Muscle of leg (tissue), 16 donors: ENCODE measurements around the gene CZIB. TPM values are rescaled to one million over a fixed set of nuclear protein-coding genes. Genes with fewer than 3 reads are reported as not detected.
A peak's percentile ranks its signal among the peaks of the same experiment; 100 is the strongest.

ENCODE experiments used
- DNase-seq: peaks from one replicate; pipeline ENCODE4 v3.0.0; 2013
- H3K27ac ChIP-seq: one replicate; pipeline ENCODE4 v1.5.1; 2013; ENCODE audit warnings: mild to moderate bottlenecking, low read length, control low read depth
- H3K27me3 ChIP-seq: one replicate; pipeline ENCODE4 v1.6.1; 2013; ENCODE audit warnings: low read length; ENCODE audit not compliant: control insufficient read depth, insufficient read depth
- H3K36me3 ChIP-seq: one replicate; pipeline ENCODE4 v1.6.1; 2013; ENCODE audit warnings: low read length; ENCODE audit not compliant: control insufficient read depth, insufficient read depth
- H3K4me1 ChIP-seq: one replicate; pipeline ENCODE4 v1.6.1; 2013; ENCODE audit warnings: low read length; ENCODE audit not compliant: control insufficient read depth, insufficient read depth
- H3K4me3 ChIP-seq: one replicate; pipeline ENCODE4 v1.5.1; 2013; ENCODE audit warnings: low read length, control low read depth
- H3K9me3 ChIP-seq: replicated peaks from 2 replicates; pipeline ENCODE4 v1.6.1; 2013; ENCODE audit warnings: low read depth, low read length; ENCODE audit not compliant: control insufficient read depth
- WGBS: methylation state at CpG from one replicate; pipeline ENCODE4 v1.1.5; 2013; ENCODE audit warnings: missing lambda C conversion rate; ENCODE audit not compliant: insufficient coverage; 5-methylcytosine and 5-hydroxymethylcytosine counted together
- long read RNA-seq, 11 donors: transcript quantifications; one replicate each; lab custom pipeline, GENCODE V29; 2026
- polyA plus RNA-seq, 8 donors: library from polyadenylated mRNA; unstranded; fragments of 120-200 nt; gene quantifications; one replicate each; pipeline versions ENCODE4 v1.2.1 to v1.2.3, GENCODE V29; 2013; ENCODE audit warnings: inconsistent platforms in 1 of 8, low replicate concordance in 1 of 8; ENCODE audit not compliant: insufficient read length in 8 of 8, insufficient read depth in 1 of 8
- total RNA-seq: library from RNA; stranded (reverse); fragments of 120-200 nt; gene quantifications from one replicate; pipeline ENCODE4 v1.2.4, GENCODE V29; 2013

Gene CZIB
- total RNA-seq: 73.6 TPM
- polyA plus RNA-seq: 10 to 100 TPM; 59.3 to 78.6 (median 70.6) TPM
- long read RNA-seq, donor 1, transcript C1orf123-201 (8 exons, 1,085 nt): major isoform, 9 of 11 reads
- long read RNA-seq, donor 1, partial matches to known transcripts: 0 of 11 reads
- long read RNA-seq, donor 1, other reads (novel, unspliced or antisense): 0 of 11 reads
- long read RNA-seq, donor 2, partial matches to known transcripts: 0 of 2 reads
- long read RNA-seq, donor 2, other reads (novel, unspliced or antisense): 0 of 2 reads
- long read RNA-seq, donor 3, transcript C1orf123-201 (8 exons, 1,085 nt): major isoform, 14 of 22 reads
- long read RNA-seq, donor 3, partial matches to known transcripts: 0 of 22 reads
- long read RNA-seq, donor 3, other reads (novel, unspliced or antisense): 0 of 22 reads
- long read RNA-seq, donor 4, transcript C1orf123-201 (8 exons, 1,085 nt): major isoform, 11 of 15 reads
- long read RNA-seq, donor 4, partial matches to known transcripts: 0 of 15 reads
- long read RNA-seq, donor 4, other reads (novel, unspliced or antisense): 0 of 15 reads
- long read RNA-seq, donor 5, transcript C1orf123-201 (8 exons, 1,085 nt): major isoform, 28 of 62 reads
- long read RNA-seq, donor 5, transcript C1orf123-202 (7 exons, 1,009 nt): minor isoform, 10 of 62 reads
- long read RNA-seq, donor 5, partial matches to known transcripts: 15 of 62 reads
- long read RNA-seq, donor 5, other reads (novel, unspliced or antisense): 0 of 62 reads
- long read RNA-seq, donor 6, transcript C1orf123-203 (2 exons, 841 nt): minor isoform, 5 of 48 reads
- long read RNA-seq, donor 6, transcript C1orf123-202 (7 exons, 1,009 nt): minor isoform, 6 of 48 reads
- long read RNA-seq, donor 6, transcript C1orf123-201 (8 exons, 1,085 nt): major isoform, 23 of 48 reads
- long read RNA-seq, donor 6, partial matches to known transcripts: 6 of 48 reads
- long read RNA-seq, donor 6, other reads (novel, unspliced or antisense): 0 of 48 reads
- long read RNA-seq, donor 7, transcript C1orf123-201 (8 exons, 1,085 nt): major isoform, 15 of 25 reads
- long read RNA-seq, donor 7, partial matches to known transcripts: 5 of 25 reads
- long read RNA-seq, donor 7, other reads (novel, unspliced or antisense): 0 of 25 reads
- long read RNA-seq, donor 8, transcript C1orf123-201 (8 exons, 1,085 nt): major isoform, 5 of 12 reads
- long read RNA-seq, donor 8, partial matches to known transcripts: 0 of 12 reads
- long read RNA-seq, donor 8, other reads (novel, unspliced or antisense): 0 of 12 reads
- long read RNA-seq, donor 9, transcript C1orf123-201 (8 exons, 1,085 nt): major isoform, 13 of 22 reads
- long read RNA-seq, donor 9, partial matches to known transcripts: 0 of 22 reads
- long read RNA-seq, donor 9, other reads (novel, unspliced or antisense): 0 of 22 reads
- long read RNA-seq, donor 10, transcript C1orf123-202 (7 exons, 1,009 nt): minor isoform, 5 of 41 reads
- long read RNA-seq, donor 10, transcript C1orf123-203 (2 exons, 841 nt): minor isoform, 6 of 41 reads
- long read RNA-seq, donor 10, transcript C1orf123-201 (8 exons, 1,085 nt): major isoform, 17 of 41 reads
- long read RNA-seq, donor 10, partial matches to known transcripts: 5 of 41 reads
- long read RNA-seq, donor 10, other reads (novel, unspliced or antisense): 0 of 41 reads
- long read RNA-seq, donor 11, transcript C1orf123-201 (8 exons, 1,085 nt): major isoform, 16 of 25 reads
- long read RNA-seq, donor 11, partial matches to known transcripts: 0 of 25 reads
- long read RNA-seq, donor 11, other reads (novel, unspliced or antisense): 0 of 25 reads

DNA sequence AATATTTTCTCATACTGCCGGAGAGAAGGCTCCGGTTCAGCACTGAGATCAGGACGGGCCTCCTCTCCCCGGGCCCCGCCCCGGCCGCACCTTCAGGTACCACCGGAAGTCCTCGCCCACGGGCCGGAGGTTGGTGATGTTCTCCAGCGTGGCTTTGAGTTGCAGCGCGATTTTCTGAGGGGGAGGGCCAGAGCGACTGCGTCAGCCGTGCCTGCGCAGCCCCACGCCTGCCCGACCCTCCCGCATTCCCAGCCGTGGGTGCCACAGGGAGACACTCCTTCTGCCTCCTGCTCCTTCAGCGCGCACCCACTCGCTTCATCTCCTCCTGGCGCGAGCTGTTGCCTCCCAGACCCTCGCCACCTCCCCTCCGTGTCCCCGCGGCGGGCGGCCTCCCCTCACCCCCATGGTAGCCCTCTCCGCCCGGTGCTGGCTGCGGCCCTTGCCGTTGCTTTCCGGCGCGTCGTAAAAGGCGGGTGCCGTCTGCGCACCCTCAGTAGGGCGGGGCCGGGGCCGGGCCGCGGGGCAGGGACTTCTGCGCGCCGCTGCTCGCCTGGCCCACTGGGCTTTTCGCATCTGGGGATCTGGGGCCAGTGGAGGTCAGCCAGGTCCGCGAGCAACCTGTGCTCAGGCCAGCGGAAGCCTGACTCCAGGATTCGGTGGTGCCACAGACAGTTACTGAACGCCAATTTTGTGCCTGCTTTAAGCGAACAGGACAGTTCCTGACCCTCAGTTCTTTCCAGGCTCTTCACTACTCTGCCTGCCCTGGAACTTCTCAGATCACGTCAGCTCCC, at the start of gene CZIB:
TSS of gene CZIB (minus strand) at position 464 of the 791 bp plus-strand sequence. CDS start at position 405, 59 bp downstream.
- H3K27me3 ChIP-seq: no peaks in the 10 kb centered on the region
- H3K36me3 ChIP-seq: peaks cover 29% of the 10 kb centered on the region
- peak within 1 kb of the TSS; percentile 95 for H3K27ac ChIP-seq
- H3K9me3 ChIP-seq: no peaks in the 10 kb centered on the region
- WGBS: under 1% methylated on average over 60 of the region's 61 CpGs
- H3K4me3 ChIP-seq: peak within 1 kb of the TSS; percentile 82
- DNase-seq: peak; percentile 97
- H3K4me1 ChIP-seq: peaks cover 15% of the 10 kb centered on the region

GRCh38 chr1:53270107-53270506, 49.7 kb upstream of the CZIB start:
- Histone ChIP-seq H3K9me3 (no peaks in the 10 kb centered on the region), H3K4me1 (no peaks in the 10 kb centered on the region), H3K27me3 (no peaks in the 10 kb centered on the region), H3K27ac (no peak overlapping the region), H3K4me3 (no peak overlapping the region), H3K36me3 (peaks cover 4% of the 10 kb centered on the region)
- WGBS: no CpG with 5 or more reads among the region's 1 CpG
- no peak for DNase-seq

DNA sequence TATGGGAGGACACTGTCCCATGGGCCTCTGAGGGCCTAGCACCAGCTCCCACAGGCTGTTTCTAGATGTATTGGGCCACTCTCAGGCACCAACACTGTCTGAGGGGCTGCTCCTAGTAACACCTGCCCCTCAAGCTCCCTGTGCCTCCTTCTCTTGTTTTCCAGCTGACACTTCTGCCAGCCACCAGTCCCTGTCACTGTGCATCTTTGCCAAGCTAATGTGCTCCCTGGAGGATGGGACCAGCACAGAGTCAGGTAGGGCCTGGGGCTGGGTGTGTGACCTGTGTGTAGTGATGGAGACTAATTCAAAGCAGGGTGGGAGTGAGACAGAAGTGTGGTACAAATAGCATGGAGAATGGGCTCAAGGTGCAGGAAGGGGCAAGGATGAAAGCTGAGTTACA, 47.3 kb upstream of the CZIB start:
- no peak overlapping the region for H3K4me3 ChIP-seq
- DNase-seq: no peak
- H3K36me3 ChIP-seq: peaks cover 11% of the 10 kb centered on the region
- H3K4me1 ChIP-seq: no peaks in the 10 kb centered on the region
- no peak overlapping the region for H3K27ac ChIP-seq
- no peaks in the 10 kb centered on the region for H3K27me3 ChIP-seq
- no peaks in the 10 kb centered on the region for H3K9me3 ChIP-seq

GRCh38 chr1:53266038-53266437, 45.6 kb upstream of the CZIB start:
- Histone ChIP-seq H3K27me3 (no peaks in the 10 kb centered on the region), H3K4me1 (no peaks in the 10 kb centered on the region), H3K27ac (no peak overlapping the region), H3K4me3 (no peak overlapping the region), H3K36me3 (peaks cover 24% of the 10 kb centered on the region), H3K9me3 (no peaks in the 10 kb centered on the region)
- no peak for DNase-seq

DNA sequence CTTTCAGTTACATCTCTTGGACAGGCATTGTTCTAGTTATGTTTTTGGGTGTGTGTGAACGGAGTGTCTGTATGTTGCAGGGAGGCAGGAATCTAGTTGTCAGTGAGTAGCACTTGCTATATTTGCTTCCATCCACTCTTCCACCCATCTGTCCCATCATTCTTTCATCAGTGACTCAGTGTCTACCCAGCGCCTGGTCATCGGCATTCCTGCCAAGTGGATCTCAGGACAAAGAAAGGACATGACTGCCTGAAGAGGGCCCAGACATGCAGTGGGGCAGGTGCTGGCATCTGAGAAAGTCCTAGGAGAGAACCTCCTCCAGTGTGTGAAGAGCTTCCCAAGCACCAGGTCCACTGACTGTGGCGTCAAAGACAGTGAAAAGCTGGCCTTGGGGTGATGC, 45.1 kb upstream of the CZIB start:
- no peak overlapping the region for H3K27ac ChIP-seq
- H3K9me3 ChIP-seq: no peaks in the 10 kb centered on the region
- no peak overlapping the region for H3K4me3 ChIP-seq
- 93% methylated on average over 3 of the region's 4 CpGs for WGBS
- no peak for DNase-seq
- no peaks in the 10 kb centered on the region for H3K4me1 ChIP-seq
- no peaks in the 10 kb centered on the region for H3K27me3 ChIP-seq
- peaks cover 24% of the 10 kb centered on the region for H3K36me3 ChIP-seq

DNA sequence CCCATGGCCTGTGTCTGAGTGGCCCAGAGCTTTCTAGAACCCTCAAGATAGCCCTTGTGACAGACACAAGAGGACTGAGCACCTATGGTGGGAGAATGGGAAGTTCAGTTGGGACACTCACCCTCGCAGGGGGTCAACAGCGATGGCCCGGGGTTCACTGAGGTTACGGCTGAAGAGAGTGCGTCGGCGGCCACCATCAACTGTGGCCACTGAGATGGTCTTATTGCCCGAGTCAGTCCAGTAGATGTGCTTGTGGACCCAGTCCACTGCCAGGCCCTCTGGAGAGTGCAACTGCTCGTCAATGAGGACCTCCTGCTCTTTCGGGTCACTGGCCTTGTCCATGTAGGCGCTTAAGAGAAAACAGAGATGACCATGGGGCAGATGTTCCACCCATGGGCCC, 43.6 kb upstream of the CZIB start:
- WGBS: 96% methylated on average over 11 of the region's 11 CpGs
- Histone ChIP-seq H3K27me3 (no peaks in the 10 kb centered on the region), H3K4me1 (no peaks in the 10 kb centered on the region), H3K36me3 (peaks cover 24% of the 10 kb centered on the region), H3K4me3 (no peak overlapping the region), H3K9me3 (no peaks in the 10 kb centered on the region), H3K27ac (no peak overlapping the region)
- DNase-seq: no peak

DNA sequence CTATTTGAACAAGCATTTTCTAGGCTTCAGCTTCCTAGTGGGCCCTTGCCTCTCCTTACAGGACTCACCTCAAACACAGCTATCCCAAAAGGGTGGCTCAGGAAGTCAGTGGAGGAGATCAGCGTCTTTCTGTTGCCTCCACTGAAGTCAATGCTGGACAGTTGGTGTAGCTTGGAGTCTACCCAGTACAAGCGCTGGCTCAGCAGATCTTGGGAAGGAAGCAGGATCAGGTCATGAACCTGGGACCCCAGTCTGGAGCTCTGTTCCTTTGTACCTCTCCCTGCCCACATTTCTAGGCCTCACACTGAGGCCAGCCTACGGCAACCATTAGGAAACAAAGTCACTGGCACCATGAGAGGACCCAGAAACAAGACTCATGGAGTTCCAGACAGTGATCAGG, 41.6 kb upstream of the CZIB start:
- H3K36me3 ChIP-seq: peaks cover 26% of the 10 kb centered on the region
- WGBS: 88% methylated on average over 3 of the region's 3 CpGs

GRCh38 chr1:53260631-53261247, 40.3 kb upstream of the CZIB start:
- Histone ChIP-seq H3K4me3 (no peak overlapping the region), H3K9me3 (no peaks in the 10 kb centered on the region), H3K4me1 (no peaks in the 10 kb centered on the region), H3K27me3 (no peaks in the 10 kb centered on the region), H3K27ac (no peak overlapping the region), H3K36me3 (peaks cover 26% of the 10 kb centered on the region)
- WGBS: 80% methylated on average over 1 of the region's 4 CpGs
- no peak for DNase-seq

More for the DNA sequence above, 41.6 kb upstream of the CZIB start:
- no peaks in the 10 kb centered on the region for H3K9me3 ChIP-seq
- no peak overlapping the region for H3K4me3 ChIP-seq
- no peak for DNase-seq
- no peaks in the 10 kb centered on the region for H3K4me1 ChIP-seq
- H3K27me3 ChIP-seq: no peaks in the 10 kb centered on the region
- H3K27ac ChIP-seq: no peak overlapping the region
